HT-29 (cell line): ENCODE data around the gene TSNAXIP1. TPM values are rescaled to one million over a fixed set of nuclear protein-coding genes. Genes with fewer than 3 reads are reported as not detected.

Experiments used
- DNase-seq: peaks from one replicate; pipeline ENCODE4 v3.0.0-alpha.2; 2015; ENCODE audit warnings: low spot score
- total RNA-seq: library from RNA; depleted of rRNA; stranded (reverse); fragments of >200 nt; shearing (Covaris generic); gene quantifications from 2 replicates; pipeline ENCODE4 v1.2.3, GENCODE V29; 2014

TSNAXIP1 gene
- total RNA-seq, 1 experiment from 2014 or later, result not detected

DNA sequence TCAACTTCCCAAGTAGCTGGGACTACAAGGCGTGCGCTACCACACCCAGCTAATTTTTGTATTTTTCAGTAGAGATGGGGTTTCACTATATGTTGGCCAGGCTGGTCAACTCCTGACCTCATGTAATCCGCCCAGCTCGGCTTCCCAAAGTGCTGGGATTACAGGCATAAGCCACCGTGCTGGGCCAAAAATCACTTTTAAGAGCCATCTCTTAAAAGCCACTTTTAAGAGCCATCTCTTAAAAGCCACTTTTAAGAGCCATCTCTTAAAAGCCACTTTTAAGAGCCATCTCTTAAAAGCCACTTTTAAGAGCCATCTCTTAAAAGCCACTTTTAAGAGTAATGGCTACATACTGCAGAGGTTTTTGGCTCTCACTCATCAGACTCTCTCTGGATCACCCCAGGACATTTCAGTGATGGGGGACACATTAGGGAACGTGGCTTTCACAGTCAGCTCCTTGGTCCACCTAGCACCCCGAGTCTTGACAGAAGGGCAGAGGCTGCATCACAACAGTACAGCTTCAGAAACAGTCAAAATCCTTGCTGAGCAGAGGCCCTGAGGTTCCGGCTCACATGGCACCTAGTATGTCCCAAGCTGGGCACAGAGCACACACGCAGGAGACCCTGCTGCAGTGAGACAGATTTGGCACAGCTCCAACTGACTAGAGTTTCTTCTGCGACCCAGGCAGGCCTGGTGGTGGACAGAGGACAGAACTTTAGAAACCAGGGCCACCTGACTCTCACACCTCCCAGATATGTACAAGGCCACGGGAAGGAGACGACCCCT lies 23.9 kb upstream of the TSNAXIP1 start:
- DNase-seq, result no peak

DNA sequence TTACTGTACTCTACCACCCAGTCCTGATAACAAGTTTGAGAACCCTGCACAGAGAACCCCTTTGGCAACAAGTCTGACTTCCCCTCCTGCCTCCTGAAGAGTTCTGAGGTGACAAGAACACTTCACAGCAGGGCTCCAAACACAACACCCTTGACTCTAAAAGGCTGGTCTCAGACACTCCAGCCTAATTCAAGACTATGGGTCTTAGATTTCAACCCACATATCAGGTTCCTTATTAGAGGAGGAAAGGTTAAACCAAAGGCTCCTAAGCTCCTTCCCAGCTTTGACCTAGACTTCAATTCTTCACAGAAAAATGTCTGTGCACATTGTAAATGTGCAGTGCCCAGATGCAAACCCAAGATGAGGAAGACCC lies 23.4 kb upstream of the TSNAXIP1 start:
- DNase-seq, result no peak

DNA sequence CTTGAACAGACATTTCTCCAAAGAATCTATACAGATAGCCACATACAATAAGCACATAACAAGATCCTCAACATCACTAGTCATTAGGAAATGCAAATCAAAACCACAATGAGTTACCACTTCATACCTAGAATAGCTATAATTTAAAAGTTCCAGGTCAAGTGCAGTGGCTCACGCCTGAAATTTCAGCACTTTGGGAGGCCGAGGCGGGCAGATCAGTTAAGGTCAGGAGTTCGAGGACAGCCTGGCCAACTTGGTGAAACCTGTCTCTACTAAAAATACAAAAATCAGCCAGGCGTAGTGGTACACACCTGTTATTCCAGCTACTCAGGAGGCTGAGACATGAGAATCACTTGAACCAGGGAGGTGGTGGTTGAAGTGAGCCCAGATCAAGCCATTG lies 20.2 kb upstream of the TSNAXIP1 start:
- DNase-seq, result no peak

DNA sequence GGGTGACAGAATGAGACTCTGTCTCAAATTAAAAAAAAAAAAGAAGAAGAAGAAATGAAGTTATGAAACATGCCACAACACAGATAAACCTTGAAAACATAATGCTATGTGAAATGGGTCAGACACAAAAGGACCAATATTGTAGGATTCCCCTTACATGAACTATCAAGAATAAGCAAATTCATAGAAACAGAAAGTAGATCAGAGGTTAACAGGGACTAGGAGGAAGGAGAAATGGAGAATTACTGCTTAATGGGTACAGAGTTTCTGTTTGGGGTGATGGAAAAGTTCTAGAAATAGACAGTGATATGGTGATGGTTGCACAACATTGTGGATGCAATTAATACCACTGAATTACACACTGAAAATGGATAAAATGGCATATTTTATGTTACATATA lies 16.6 kb upstream of the TSNAXIP1 start:
- no peak for DNase-seq

DNA sequence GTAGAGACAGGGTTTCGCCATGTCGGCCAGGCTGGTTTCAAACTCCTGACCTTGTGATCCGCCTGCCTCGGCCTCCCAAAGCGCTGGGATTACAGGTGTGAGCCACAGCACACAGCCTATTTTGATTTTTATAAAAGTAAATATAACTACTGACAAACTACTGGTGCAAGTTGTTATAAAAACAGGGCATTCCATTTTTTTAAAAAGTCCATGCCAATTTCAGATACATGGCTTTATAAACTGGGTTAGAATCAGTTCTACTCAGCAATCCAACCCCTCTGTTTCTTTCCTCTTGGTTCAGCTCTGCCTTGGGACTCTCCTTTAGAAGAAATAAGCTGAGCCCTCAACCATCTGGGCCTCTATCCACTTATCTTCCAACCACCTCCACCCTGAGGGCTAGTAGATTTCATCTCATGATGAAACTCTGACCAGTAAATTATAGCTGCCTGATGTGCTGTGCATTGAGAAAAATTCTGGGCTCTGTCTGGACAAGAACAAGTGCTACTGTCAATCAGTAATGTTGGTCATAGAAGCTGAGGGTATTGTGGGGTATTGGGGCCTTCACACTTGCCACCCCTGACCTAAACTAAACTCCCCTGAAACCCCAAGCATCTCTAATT lies 10.5 kb upstream of the TSNAXIP1 start:
- no peak for DNase-seq

DNA sequence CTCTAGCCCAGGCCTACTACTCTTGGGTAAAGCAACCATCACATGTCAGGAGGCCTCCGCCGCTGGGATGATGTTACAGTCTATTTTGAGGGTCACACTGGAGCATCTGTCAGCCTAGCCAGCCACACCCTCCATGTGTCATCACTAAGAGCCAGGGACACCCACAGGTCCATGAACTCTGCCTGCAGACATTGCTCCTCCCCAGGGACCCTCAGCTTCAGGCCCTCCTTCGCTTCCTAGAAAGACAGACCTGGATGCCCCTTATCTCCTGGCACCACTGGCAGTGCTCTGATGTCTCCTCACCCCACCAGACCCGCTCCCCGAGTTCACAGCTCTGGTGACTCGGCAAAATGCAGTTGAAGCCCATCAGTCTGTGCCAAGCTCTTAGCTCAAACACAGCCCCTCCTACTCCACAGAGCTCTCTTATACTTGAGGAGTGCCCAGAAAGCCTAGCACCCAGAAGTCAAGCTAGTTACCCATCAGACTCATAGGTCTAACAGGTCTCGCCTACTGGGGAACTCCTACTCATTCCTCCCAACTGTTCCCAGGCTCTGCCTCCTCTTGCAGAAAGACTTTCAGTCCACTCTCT lies 6.3 kb upstream of the TSNAXIP1 start:
- no peak for DNase-seq

DNA sequence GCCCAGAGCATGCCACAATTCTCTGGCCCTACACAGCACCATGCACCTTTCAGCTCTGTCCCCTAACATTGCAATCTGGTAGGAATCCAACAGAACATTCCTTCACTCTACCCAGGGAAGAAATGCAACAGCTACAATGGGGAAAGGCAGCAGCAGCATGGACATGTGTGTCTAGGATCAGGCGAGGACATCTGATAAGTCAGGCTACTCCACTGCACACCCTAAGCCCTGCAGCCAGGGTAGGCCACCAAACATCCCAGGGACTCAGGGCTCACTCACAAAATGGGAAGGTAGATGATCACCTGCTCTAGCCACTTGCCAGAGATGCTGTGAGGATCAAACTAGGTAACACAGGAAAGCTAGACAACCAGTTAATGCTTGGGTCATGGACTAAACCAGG lies 5.4 kb upstream of the TSNAXIP1 start:
- DNase-seq, result no peak

DNA sequence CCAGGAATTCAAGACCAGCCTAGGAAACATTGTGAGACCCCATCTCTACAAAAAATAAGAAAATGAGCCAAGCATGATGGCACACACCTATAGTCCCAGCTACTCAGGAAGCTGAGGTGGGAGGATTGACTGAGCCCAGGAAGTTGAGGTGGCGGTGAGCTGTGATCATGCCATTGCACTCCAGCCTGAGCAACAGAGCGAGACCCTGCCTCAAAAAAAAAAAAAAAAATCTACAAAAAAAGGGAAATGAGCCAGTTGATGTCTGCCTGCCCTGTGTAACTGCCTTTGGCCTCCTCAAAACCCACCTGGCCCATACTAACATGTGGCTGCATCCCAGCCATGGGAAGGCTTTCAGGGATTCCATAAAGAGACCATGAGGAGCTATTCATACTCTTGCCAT lies 4.8 kb upstream of the TSNAXIP1 start:
- DNase-seq, result no peak

DNA sequence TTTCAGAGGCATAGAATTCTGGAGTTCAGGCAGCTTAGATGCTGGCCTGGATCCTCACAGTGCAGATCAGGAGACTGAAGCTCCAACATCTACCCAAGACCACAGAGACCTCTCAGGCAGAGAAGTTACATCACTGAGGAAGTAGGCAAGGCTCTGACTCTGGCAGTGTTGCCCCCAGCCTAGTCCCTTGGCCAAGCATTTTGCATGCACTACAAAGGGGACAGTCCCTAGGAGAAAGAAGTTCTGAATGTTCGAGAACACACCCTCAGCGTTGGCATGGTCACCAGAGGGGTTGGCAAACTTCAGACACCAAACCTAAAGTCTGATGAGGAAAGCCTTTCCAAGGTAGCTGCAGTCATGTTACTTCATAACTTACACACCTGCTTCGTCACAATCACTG lies 2.8 kb upstream of the TSNAXIP1 start:
- DNase-seq, result no peak

DNA sequence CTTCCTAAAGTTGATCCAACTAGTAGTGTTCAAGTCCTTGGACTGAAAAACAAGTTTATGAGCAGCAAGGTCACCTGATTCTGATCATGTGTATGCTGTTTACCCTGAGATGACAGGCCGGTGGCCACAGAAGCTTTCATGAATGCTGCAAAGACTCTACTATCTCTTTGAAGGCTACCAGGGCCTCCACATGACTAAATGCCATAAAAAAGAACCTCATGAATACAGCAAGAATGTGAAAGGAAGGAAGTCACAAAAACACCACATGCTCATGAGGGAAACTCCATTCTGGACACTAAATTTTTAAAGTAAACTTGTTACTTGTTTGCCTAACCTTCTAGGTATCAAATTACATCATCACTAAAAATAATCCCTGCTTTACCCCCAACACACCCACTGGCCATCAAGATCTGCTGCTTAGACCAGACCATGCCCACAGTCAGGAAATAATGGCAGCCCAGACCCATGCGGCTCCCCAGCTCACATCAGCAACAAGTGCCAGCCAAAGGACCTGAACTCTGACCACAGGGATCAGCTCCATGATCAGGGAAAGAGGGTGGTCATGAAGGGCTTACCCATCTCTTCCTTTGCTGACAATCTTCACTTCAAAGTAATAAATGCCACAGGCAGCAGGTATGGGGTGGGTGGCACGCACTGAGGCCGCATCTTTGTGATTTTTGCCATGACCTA lies 1.7 kb upstream of the TSNAXIP1 start:
- DNase-seq, result no peak

DNA sequence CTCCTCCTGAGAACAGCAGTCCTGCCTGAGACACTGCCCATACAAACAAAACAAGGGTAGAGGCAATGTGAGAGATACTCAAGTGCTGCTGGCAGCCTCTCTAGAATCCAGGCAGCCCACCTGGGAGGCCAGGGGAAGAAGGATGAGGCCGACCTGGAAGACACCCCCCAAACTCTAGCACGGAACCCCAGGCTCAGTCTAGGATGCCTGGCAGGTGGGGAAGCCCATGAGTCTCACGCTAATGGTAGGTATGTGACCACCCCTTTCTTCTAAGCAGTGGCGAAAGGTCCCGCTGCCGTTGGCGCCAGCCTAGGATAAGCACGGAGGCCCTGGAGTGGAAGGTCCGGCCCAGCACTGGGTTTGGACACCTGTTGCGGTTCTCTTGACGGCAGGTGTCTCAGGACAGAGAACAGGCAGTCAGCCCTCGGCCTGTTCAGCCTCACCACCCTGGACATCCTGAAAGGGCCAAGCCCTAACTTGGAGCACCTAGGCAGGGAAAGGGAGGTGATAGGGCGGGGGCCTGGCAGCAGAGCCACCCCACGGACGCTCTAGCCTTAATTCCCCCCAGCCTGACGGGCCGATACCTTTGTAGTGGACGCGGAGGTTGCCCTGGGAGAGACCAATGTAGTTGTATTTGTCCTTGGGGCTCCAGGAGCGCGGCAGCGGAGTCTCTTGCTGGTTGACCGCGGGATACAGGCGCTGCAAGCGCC lies 816 bp upstream of the TSNAXIP1 start:
- peak; percentile 37 for DNase-seq

DNA sequence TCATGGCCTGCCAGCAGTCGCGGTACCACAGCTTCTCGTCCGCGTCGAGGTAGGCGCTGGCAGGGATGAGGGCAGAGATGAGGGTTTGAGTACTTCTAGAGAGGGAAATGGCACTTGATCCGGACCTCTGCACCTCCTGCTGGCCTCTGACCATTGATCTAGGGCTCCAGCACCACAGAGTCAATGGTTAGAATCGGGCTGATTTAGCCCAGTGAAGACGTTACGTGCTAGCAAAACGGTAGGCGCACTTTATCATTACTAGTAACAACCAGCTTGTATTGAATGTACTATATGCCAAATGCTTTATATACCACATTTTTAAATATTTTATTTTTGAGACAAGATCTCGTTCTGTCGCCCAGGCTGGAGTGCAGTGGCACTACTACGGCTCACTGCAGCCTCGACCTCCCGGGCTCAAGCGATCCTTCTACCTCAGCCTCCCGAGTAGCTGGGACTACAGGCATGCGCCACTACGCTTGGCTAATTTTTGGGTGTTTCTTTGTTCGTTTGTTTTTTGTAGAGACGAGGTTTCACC lies 526 bp downstream of the TSNAXIP1 start:
- no peak for DNase-seq

DNA sequence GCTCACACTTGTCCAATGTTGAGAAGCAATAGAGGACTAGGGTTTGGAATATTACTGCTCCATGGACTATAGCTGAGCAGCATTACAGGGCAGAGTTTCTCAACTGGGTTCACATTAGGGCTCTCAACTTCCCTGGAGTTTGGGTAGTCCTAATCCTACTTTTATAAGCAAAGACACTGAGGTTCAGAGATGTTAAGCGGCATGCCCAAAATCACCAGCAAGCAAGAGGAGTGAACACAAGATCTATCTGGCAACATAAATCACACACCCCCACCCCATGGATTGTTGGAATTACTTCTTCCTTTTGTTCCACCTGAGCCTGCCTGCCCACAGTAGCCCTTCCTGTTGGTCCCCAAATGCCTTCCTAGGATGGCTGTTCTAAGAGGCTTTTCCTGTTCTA lies 5.2 kb downstream of the TSNAXIP1 start:
- no peak for DNase-seq

DNA sequence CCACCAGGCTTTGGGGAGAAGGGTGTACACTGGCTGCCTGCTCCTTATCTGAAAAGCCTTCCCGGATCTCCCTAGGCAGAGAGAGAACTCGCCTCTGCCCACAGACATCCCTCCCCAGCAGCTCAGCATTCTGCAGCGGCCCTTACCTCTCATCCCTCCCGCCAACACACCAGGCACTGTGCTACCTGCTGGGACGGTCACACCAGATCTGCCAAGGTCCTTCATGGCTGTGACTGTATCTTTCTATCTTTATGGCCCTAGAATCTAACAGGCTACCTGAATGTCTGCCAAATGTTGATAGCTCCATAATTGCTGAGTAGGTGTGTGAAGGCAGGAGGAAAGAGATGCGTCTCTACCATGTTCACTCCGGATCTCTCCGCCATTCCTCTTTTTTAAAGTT lies 7.9 kb downstream of the TSNAXIP1 start:
- peak; percentile 35 for DNase-seq

DNA sequence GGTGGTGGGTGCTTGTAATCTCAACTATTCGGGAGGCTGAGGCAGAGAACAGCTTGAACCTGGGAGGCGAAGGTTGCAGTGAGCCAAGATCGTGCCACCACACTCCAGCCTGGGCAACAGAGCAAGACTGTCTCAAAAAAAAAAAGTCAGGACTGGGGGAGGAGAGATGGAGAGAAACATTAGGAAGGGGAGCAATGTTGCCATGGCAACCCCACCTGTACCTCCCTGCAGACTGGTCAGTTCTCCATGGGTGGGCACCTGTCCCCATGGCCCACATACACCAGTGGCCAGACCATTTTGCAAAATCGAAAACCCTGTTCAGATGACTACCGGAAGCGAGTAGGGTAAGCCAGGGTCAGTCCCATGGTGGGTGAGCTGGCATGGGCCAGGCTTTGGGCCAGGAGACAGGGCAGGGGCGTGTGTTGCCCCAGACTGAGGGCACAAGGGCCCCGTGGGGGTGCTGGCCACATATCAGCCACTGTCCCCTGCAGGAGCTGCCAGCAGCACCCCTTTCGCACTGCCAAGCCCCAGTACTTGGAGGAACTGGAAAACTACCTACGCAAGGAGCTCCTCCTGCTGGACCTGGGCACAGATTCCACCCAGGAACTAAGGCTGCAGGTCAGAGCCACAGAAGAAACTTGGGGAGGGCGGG lies 14.0 kb downstream of the TSNAXIP1 start:
- DNase-seq, result peak; percentile 42

DNA sequence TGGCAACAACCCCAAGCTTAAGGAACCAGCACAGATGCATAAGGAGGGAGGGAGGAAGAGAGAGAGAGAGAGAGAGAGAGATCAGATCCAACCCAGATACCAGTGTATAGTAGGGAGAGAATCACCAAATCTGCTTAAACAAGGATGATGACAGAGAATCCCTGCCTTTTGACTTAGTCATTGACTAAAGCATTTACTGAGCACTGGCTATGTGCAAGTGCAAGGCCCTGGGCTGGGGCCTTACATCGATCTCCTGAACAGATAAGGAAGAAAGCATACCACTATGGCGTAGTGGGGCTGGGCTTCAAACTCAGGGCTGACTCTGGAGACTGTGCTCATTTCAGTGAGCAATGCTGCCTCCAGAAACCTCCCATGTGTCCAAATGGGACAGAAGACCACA lies 15.8 kb downstream of the TSNAXIP1 start:
- no peak for DNase-seq

DNA sequence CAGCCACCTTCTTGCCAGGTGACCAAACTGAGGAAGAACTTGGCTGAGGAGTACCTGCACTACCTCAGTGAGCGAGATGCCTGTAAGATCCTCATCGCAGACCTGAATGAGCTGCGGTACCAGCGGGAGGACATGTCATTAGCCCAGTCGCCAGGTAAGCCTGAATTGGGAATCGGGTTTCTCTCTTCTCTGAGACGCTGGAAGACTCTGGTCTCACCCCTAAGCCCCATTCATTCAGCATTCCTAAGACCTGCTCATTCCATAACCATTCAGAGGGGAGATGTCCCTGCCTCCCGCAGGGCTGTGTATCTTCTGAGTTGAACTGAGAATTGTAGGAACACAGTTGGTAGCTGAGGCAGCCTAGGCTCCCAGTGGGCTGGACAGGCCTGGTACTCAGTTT lies 18.4 kb downstream of the TSNAXIP1 start:
- no peak for DNase-seq

DNA sequence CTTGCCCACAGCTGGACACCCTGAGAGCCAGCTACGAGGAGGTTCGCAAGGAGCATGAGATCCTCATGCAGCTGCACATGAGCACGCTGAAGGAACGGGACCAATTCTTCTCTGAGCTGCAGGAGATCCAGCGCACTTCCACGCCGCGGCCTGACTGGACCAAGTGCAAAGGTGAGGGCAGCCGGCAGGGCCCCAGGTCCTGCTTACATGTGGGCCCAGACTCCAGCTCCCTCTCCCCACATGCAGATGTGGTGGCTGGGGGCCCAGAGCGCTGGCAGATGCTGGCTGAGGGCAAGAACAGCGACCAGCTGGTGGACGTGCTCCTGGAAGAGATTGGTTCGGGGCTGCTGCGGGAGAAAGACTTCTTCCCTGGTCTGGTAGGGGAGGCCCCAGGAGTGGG lies 19.2 kb downstream of the TSNAXIP1 start:
- no peak for DNase-seq

DNA sequence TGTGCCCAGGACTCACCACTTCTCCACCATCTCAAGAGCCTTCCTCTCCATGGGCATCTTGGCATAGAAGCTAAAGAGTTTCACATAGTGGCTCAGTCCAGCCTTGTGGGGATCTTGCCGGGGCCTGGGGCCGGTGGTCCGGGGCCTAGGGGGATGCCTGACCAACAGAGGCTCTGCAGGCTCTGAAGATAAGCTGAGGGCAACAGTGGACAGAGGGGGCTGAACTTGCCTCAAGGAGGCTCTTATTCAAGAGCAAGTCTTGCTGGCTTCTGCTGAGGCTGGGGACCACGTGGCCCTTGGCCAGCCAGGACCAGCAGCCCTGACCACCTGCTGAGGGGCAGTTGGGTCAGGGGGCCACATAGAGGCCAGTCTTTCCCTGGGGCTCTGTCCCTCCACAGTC lies 22.0 kb downstream of the TSNAXIP1 start:
- DNase-seq, result no peak

DNA sequence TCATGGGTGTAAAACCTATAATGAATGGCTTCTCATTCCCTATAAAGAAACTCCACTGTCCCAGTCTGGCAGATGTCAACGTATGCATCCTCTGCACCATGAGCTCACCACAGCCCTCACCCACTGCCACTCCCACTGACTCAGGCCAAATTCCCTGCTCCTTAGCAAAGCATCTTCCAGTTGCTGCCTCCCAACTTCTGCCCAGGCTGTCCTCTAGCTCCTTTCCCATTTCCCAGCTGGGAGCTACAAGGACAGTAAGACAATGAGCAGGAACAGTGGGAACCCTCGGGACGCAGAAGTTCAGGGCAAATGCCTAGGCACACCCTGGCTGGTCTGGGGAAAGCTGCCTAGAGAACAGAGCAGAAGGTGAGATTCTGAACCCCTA lies 26.3 kb downstream of the TSNAXIP1 start:
- DNase-seq, result no peak
